Activated CD4-positive, CD25-positive, alpha-beta regulatory T cell treated with anti-CD3 and anti-CD28 coated beads, Interleukin-2, amount 50 U/mL, for 24 hours (primary cell): ENCODE data around the gene IL20.
A peak's percentile ranks its signal among the peaks of the same experiment; 100 is the strongest.
"Not testable (repeated sequence)": the region's sequence is repeated elsewhere in the genome, so short reads cannot be mapped to it uniquely, and the experiment has no call there.

Source experiments
- ATAC-seq, 2 donors: fragments of 150-1000 bp; cut with Tn5 transposase; one replicate each; pipeline ENCODE4 v1.10.0; 2021; ENCODE audit warnings: mild to moderate bottlenecking in 1 of 2, moderate library complexity in 1 of 2

IL20 gene

GRCh38 chr1:206843626-206844025 lies 21.8 kb upstream of the IL20 start:
- ATAC-seq = no peak

DNA sequence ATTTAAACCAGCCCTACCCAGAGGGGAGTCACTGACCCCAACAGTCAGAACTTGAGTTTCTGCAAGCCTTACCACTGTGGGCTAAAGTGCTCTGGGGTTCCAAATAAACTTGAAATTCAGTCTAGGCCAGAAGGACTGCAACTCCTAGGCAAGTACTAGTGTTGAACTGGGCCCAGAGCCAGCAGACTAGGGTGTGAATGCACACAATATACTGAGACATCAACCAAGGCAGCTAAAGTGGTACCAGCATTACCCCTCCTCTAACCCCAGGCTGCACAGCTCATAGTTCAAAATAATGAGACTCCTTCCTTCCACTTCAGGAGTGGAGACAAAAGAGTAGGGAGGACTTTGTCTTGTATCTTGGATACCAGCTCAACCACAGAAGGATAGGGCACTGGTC lies 18.9 kb upstream of the IL20 start:
- ATAC-seq = no peak

DNA sequence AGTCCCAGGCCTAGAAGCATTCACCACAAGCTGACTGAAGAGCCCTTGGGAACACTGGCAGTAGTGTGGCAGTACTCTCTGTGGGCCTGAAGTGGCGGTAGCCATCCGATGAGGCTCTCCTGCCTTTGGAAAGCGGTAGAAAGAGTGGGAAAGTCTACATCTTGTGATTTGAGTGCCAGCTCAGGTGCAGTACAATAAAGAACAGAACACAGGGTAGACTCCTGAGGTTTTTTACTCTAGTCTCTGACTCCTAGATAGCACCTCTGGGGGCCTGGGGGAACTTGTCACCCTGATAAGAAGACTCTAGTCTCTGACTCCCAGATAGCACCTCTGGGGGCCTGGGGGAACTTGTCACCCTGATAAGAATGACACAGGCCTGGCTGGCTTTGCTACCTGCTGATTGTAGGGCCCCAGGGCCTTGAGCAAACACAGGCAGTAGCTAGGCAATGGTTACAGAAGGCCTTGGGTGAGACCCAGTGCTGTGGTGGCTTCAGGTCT lies 18.0 kb upstream of the IL20 start:
- ATAC-seq = no peak

DNA sequence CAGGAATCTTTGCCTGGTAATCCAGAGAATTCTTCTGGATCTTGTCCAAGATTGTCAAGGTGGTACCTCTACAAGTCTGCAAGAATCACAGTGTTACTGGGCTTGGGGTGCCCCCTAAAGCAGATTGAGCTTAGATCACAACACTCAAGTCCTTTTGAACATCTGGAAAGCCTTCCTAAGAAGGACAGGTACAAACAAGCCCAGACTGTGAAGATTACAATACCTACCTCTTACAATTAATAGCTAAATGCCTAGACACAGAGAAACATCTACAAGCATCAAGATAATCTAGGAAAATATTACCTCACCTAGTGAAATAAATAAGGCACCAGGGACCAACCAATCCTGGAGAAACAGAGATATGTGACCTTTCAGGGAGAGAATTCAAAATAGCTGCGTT lies 17.5 kb upstream of the IL20 start:
- ATAC-seq = no peak

GRCh38 chr1:206850401-206850800 lies 15.0 kb upstream of the IL20 start:
- no peak for ATAC-seq

- no peak for ATAC-seq
Observed at GRCh38 chr1:206851341-206852010, 13.9 kb upstream of the IL20 start.

- ATAC-seq = not testable (repeated sequence)
Observed at GRCh38 chr1:206852662-206853061, 12.8 kb upstream of the IL20 start.

DNA sequence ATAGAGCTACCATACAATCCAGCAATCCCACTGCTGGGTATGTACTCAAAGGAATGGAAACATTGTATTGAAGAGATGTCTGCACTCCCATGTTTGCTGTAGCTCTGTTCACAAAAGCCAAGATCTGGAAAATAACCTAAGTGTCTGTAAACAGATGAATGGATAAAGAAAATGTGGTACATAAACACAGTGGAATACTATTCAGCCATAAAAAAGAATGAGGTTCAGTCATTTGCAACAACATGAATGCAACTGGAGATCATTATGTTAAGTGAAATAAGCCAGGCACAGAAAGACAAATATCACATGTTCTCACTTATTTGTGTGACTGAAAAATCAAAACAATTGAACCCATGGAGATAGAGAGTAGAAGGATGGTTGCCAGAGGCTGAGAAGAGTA lies 11.7 kb upstream of the IL20 start:
- not testable (repeated sequence) for ATAC-seq

GRCh38 chr1:206854401-206855129 lies 10.9 kb upstream of the IL20 start:
- no peak for ATAC-seq

GRCh38 chr1:206855859-206856258 lies 9.6 kb upstream of the IL20 start:
- ATAC-seq = no peak

- peak; percentile 51 to 75 for ATAC-seq
Observed at GRCh38 chr1:206856674-206857464, 8.6 kb upstream of the IL20 start.

GRCh38 chr1:206859082-206859521 lies 6.3 kb upstream of the IL20 start:
- no peak for ATAC-seq

GRCh38 chr1:206860165-206860564 lies 5.3 kb upstream of the IL20 start:
- no peak for ATAC-seq

GRCh38 chr1:206863266-206863665 lies 2.2 kb upstream of the IL20 start:
- ATAC-seq = no peak

- ATAC-seq = no peak
Observed at GRCh38 chr1:206866062-206866461, 639 bp downstream of the IL20 start.

- no peak for ATAC-seq
Observed at GRCh38 chr1:206867239-206867638, 1.8 kb downstream of the IL20 start.

GRCh38 chr1:206867716-206868115 lies 2.3 kb downstream of the IL20 start:
- ATAC-seq = no peak

- ATAC-seq = no peak
Observed at GRCh38 chr1:206868264-206868663, 2.8 kb downstream of the IL20 start.

DNA sequence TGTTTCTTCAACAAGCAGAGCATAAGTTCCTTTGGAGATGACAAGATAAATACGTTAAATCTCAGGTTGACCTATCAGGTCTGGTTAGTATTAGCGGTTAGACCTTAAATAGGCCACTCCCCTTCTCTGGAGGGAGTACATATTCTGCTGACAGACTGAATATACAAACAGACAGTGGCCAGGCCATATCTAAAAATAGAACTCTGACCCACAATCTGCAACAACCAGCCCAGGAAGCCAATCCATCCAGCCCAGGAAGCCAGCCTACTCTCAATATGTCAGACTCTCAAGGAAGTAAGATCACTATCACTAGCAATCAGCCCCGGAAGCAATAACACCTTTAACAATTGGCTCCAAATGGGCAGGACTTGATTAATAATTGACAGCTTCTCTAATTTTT lies 6.7 kb downstream of the IL20 start:
- no peak for ATAC-seq

DNA sequence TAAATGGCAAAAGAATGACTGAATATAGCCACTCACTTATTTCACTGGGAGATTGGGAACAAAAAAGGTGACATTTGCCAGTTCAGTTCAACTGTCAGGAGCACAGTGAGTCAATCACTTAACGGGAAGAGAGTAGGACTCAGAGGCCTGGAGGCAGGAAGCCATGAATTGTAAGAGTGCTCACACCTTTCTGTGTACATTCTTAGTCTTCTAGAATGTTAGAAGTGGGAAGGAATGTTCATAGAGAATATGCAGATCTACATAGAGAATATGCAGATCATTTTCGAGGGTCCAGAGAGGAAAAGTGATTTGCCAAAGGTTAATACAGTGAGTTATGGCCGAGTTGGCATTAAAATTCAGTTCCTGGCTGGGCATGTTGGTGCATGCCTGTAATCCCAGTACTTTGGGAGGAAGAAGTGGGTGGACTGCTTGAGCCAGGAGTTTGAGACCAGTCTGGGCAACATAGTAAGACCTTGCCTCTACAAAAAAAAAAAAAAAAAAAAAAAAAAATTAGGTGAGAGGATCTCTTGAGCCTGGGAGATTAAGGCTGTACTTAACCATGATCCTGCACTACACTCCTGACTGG lies 8.3 kb downstream of the IL20 start:
- no peak for ATAC-seq

DNA sequence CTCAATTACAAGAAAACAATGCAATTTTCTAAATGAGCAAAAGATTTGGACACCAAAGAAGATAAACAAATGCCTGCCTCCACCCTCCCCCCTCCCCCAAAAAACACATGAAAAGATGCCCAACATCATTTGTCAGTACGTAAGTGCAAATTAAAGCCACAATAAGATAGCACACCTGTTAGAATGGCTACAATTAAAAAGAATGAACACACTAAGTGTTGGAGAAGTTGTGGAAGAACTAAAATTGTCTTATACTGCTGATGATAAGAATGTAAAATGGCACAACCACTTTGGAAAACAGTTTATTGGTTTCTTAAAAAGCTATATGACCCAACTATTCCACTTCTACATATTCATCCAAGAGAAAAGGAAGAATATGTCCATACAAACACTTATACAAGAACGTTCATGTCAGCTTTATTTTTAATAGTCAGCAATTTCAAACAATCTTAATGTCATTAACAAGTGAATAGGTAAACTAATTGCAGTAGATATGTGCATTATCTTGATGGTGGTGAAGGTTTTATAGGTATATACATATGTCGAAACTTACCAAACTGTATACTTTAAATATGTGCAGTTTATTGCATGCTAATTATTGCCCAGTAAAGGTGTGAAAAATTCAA lies 10.4 kb downstream of the IL20 start:
- ATAC-seq = no peak

GRCh38 chr1:206878456-206878855 lies 13.0 kb downstream of the IL20 start:
- no peak for ATAC-seq

- ATAC-seq = peak; percentile 58 to 89
Observed at GRCh38 chr1:206880314-206880713, 14.9 kb downstream of the IL20 start.
